HS-5 (cell line): Measurements from ENCODE around the gene COL26A1.

ENCODE experiments used
- DNase-seq: peaks from one replicate; pipeline ENCODE4 v3.0.0-alpha.2; 2012; ENCODE audit warnings: low read depth

COL26A1 gene

GRCh38 chr7:101575168-101575567, 212.5 kb downstream of the COL26A1 start:
- no peak for DNase-seq

GRCh38 chr7:101575721-101576120, 213.0 kb downstream of the COL26A1 start:
- peak; percentile 2 for DNase-seq

GRCh38 chr7:101576998-101577397, 214.3 kb downstream of the COL26A1 start:
- DNase-seq: no peak

- DNase-seq: no peak
Observed at GRCh38 chr7:101578552-101578951, 215.9 kb downstream of the COL26A1 start.

- no peak for DNase-seq
Observed at GRCh38 chr7:101580596-101580995, 217.9 kb downstream of the COL26A1 start.

- DNase-seq: no peak
Observed at GRCh38 chr7:101581891-101582290, 219.2 kb downstream of the COL26A1 start.

GRCh38 chr7:101582971-101583370, 220.3 kb downstream of the COL26A1 start:
- DNase-seq: no peak

- DNase-seq: no peak
Observed at GRCh38 chr7:101586078-101586905, 223.6 kb downstream of the COL26A1 start.

GRCh38 chr7:101586906-101587677, 224.4 kb downstream of the COL26A1 start:
- no peak for DNase-seq

GRCh38 chr7:101588131-101588935, 225.7 kb downstream of the COL26A1 start:
- no peak for DNase-seq

- DNase-seq: no peak
Observed at GRCh38 chr7:101589052-101589451, 226.4 kb downstream of the COL26A1 start.

GRCh38 chr7:101589976-101590662, 227.4 kb downstream of the COL26A1 start:
- DNase-seq: no peak

- no peak for DNase-seq
Observed at GRCh38 chr7:101590663-101591435, 228.2 kb downstream of the COL26A1 start.

- no peak for DNase-seq
Observed at GRCh38 chr7:101591504-101591903, 228.8 kb downstream of the COL26A1 start.

- DNase-seq: no peak
Observed at GRCh38 chr7:101593556-101593955, 230.9 kb downstream of the COL26A1 start.

- DNase-seq: no peak
Observed at GRCh38 chr7:101594790-101595189, 232.1 kb downstream of the COL26A1 start.

GRCh38 chr7:101595246-101595645, 232.6 kb downstream of the COL26A1 start:
- no peak for DNase-seq

- DNase-seq: no peak
Observed at GRCh38 chr7:101595766-101596537, 233.3 kb downstream of the COL26A1 start.

- DNase-seq: no peak
Observed at GRCh38 chr7:101596898-101597297, 234.2 kb downstream of the COL26A1 start.

- DNase-seq: no peak
Observed at GRCh38 chr7:101597941-101598340, 235.3 kb downstream of the COL26A1 start.
